A673 (cell line): ENCODE data around the gene IL24.

Source experiments
- EZH2 ChIP-seq: fragments of 200-600 bp; sonication (generic); IDR thresholded peaks from 2 replicates; pipeline ENCODE4 v1.6.1; 2017; ENCODE audit warnings: borderline replicate concordance, low read depth, mild to moderate bottlenecking, mixed read lengths, antibody characterized with exemption, low read length; ENCODE audit not compliant: poor library complexity, severe bottlenecking
- TF ChIP-seq, protein P1 (sequence below): fragments of 300-800, 200-600 bp; sonication (generic); conservative IDR thresholded peaks from 2 replicates; pipeline ENCODE4 v1.5.1; 2017; ENCODE audit warnings: low read depth, mild to moderate bottlenecking, antibody characterized with exemption, low read length, moderate library complexity, mixed read lengths

DNA sequence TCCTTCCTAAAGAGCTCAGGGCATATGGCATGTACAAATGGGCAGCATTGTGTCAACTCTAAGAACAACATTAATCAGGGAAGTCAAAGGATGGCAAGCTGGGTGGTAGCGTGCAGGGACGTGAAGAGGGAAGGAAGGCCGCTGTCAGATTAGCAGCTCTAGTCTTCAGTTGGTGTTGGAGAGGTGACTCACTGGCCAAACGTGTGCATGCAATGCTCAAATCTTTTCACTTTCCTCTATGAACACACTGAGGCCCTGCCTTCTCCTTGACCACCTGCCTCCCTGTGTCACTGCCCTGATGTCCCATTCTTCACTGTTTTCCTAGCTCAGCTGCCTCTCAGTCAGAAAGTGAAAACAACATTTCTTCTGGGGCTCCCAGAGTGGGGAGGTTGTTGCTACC is 54.9 kb downstream of the IL24 start:
- TF ChIP-seq, protein P1, sequence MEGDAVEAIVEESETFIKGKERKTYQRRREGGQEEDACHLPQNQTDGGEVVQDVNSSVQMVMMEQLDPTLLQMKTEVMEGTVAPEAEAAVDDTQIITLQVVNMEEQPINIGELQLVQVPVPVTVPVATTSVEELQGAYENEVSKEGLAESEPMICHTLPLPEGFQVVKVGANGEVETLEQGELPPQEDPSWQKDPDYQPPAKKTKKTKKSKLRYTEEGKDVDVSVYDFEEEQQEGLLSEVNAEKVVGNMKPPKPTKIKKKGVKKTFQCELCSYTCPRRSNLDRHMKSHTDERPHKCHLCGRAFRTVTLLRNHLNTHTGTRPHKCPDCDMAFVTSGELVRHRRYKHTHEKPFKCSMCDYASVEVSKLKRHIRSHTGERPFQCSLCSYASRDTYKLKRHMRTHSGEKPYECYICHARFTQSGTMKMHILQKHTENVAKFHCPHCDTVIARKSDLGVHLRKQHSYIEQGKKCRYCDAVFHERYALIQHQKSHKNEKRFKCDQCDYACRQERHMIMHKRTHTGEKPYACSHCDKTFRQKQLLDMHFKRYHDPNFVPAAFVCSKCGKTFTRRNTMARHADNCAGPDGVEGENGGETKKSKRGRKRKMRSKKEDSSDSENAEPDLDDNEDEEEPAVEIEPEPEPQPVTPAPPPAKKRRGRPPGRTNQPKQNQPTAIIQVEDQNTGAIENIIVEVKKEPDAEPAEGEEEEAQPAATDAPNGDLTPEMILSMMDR, result no peak
- TF ChIP-seq EZH2, result no peak
